Measurements from ENCODE around the gene COL4A2. TPM values are rescaled to one million over a fixed set of nuclear protein-coding genes. Genes with fewer than 3 reads are reported as not detected.
A peak's percentile ranks its signal among the peaks of the same experiment; 100 is the strongest.

Gene COL4A2
- total and polyA plus RNA-seq, 8 donors = 18.4 to 130 (median 43.8) TPM

DNA sequence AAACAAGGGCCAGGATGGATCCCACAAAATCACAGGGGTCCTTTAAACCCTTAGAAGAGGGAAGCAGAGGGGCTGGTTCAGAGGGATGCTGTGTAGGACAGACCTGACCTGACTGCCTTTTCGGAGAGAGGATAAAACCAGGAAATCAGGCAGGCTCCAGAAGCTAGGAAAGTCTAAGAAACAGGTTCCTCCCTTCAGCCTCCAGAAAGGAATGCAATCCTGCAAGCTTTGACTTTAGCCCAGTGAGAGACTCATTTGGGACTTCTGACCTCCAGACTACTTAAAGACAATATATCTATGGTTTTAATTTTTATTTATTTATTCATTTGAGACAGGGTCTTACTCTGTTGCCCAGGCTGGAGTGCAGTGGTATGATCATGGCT is 249.1 kb downstream of the COL4A2 start:
- peak in 1 of 4 donors; percentile 6 for ATAC-seq
- H3K36me3 ChIP-seq = no peaks in the 10 kb centered on the region
- H3K4me3 ChIP-seq = no peak overlapping the region
- no peak for FAIRE-seq
- intact Hi-C loops (cut with DNase I) = no loop called here
- no peaks in the 10 kb centered on the region for H3K27me3 ChIP-seq
- no peak for DNase-seq
- peak overlapping the region; percentile 54 to 88 (median 72) for H3K27ac ChIP-seq
- TF ChIP-seq, protein P1, sequence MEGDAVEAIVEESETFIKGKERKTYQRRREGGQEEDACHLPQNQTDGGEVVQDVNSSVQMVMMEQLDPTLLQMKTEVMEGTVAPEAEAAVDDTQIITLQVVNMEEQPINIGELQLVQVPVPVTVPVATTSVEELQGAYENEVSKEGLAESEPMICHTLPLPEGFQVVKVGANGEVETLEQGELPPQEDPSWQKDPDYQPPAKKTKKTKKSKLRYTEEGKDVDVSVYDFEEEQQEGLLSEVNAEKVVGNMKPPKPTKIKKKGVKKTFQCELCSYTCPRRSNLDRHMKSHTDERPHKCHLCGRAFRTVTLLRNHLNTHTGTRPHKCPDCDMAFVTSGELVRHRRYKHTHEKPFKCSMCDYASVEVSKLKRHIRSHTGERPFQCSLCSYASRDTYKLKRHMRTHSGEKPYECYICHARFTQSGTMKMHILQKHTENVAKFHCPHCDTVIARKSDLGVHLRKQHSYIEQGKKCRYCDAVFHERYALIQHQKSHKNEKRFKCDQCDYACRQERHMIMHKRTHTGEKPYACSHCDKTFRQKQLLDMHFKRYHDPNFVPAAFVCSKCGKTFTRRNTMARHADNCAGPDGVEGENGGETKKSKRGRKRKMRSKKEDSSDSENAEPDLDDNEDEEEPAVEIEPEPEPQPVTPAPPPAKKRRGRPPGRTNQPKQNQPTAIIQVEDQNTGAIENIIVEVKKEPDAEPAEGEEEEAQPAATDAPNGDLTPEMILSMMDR (IDR thresholded peaks at IDR 0.05) = no peak
- WGBS, 2 donors = 26 to 29% methylated on average over 1 of the region's 1 CpG
- no peaks in the 10 kb centered on the region for H3K9me3 ChIP-seq
- peaks cover 40 to 64% (median 43%) of the 10 kb centered on the region in 3 donors for H3K4me1 ChIP-seq

GRCh38 chr13:110557082-110557481 is 250.0 kb downstream of the COL4A2 start:
- TF ChIP-seq, protein P1 (IDR thresholded peaks at IDR 0.05) = no peak
- Histone ChIP-seq H3K27me3 (no peaks in the 10 kb centered on the region), H3K4me1 (peaks cover 34 to 56% (median 35%) of the 10 kb centered on the region in 3 donors), H3K36me3 (no peaks in the 10 kb centered on the region), H3K27ac (peak overlapping the region; percentile 54 to 88 (median 72)), H3K4me3 (peak overlapping the region in 1 of 4 donors; percentile 27), H3K9me3 (no peaks in the 10 kb centered on the region)
- ATAC-seq (no peak), FAIRE-seq (no peak), DNase-seq (peak in 1 of 6 donors; percentile 43)
- 74 to 77% methylated on average over 5 of the region's 5 CpGs for WGBS, 2 donors
- intact Hi-C loops (cut with DNase I) = no loop called here

GRCh38 chr13:110557610-110558305 is 250.7 kb downstream of the COL4A2 start:
- Histone ChIP-seq H3K27me3 (no peaks in the 10 kb centered on the region), H3K9me3 (no peaks in the 10 kb centered on the region), H3K27ac (peak overlapping the region; percentile 54 to 88 (median 72)), H3K4me3 (peak overlapping the region in 2 of 4 donors; percentile 11 to 27), H3K36me3 (no peaks in the 10 kb centered on the region), H3K4me1 (peaks cover 34 to 57% (median 35%) of the 10 kb centered on the region in 3 donors)
- DNase-seq = peak; percentile 67 to 92 (median 88)
- intact Hi-C loops (cut with DNase I) = no loop called here
- TF ChIP-seq, protein P1 (IDR thresholded peaks at IDR 0.05) = no peak
- peak; percentile 7 to 53 (median 40) for ATAC-seq
- 21 to 31% methylated on average over 23 of the region's 23 CpGs for WGBS, 2 donors
- FAIRE-seq = no peak

- Histone ChIP-seq H3K27me3 (no peaks in the 10 kb centered on the region), H3K4me3 (peak overlapping the region in 3 of 4 donors; percentile 71 to 93 (median 86)), H3K9me3 (no peaks in the 10 kb centered on the region), H3K4me1 (peaks cover 30 to 60% (median 35%) of the 10 kb centered on the region in 3 donors), H3K27ac (peak overlapping the region; percentile 88 to 98 (median 96)), H3K36me3 (no peaks in the 10 kb centered on the region)
- ATAC-seq (peak; percentile 28 to 47 (median 36)), FAIRE-seq (no peak), DNase-seq (peak; percentile 70 to 87 (median 75))
- TF ChIP-seq, protein P1 (IDR thresholded peaks at IDR 0.05) = no peak
- whole genome bisulfite sequencing, 2 donors = 8 to 9% methylated on average over 15 of the region's 15 CpGs
- intact Hi-C loops (cut with DNase I) = no loop called here
These were observed 252.4 kb downstream of the COL4A2 start for GRCh38 chr13:110559429-110559943.

- DNase-seq (no peak), ATAC-seq (no peak), FAIRE-seq (no peak)
- no peaks in the 10 kb centered on the region for H3K36me3 ChIP-seq
- TF ChIP-seq, protein P1 (IDR thresholded peaks at IDR 0.05) = no peak
- no peaks in the 10 kb centered on the region for H3K9me3 ChIP-seq
- peak overlapping the region; percentile 68 to 93 (median 78) for H3K4me3 ChIP-seq
- intact Hi-C loops (cut with DNase I) = no loop called here
- WGBS, 2 donors = 15% methylated on average over 6 of the region's 6 CpGs
- no peaks in the 10 kb centered on the region for H3K27me3 ChIP-seq
- peak overlapping the region; percentile 88 to 98 (median 96) for H3K27ac ChIP-seq
- H3K4me1 ChIP-seq = peaks cover 27 to 55% (median 34%) of the 10 kb centered on the region in 3 donors
These were observed 252.9 kb downstream of the COL4A2 start for GRCh38 chr13:110559986-110560385.

Data from pancreas (tissue), 10 donors.